Right forelimb (tissue), 1 donor: Measurements from ENCODE around the gene RCOR2.
"Not testable (repeated sequence)": the region's sequence is repeated elsewhere in the genome, so short reads cannot be mapped to it uniquely, and the experiment has no call there.

Experiments
- DNase-seq: peaks from one replicate; pipeline ENCODE4 v3.0.0-alpha.2; 2018

The RCOR2 gene

DNA sequence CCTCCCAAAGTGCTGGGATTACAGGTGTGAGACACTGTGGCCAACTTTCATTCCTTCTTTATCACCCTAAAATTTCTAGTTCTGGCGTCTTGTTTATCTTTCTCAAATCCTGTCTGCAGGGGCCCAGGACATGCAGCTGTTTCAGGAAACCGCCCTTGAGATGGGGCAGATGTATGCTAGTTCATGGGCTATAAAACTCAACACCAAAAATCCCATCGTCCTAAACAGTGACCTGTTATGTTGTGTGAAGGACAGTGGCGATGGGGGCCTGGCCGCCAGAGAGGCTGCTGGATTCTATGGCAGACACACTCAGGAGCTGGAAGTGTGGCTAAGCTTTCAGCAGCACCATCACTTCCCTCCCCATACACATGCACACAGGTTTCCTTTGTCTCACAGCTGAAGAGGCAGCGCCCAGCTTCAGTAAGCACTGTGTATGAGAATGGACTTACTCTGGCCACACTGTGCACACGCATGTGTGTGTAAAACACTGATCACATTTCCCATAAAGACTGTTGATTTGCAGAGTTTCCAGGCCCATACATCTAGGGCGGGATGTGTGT lies 41.4 kb downstream of the RCOR2 start:
- peak; percentile 29 for DNase-seq

DNA sequence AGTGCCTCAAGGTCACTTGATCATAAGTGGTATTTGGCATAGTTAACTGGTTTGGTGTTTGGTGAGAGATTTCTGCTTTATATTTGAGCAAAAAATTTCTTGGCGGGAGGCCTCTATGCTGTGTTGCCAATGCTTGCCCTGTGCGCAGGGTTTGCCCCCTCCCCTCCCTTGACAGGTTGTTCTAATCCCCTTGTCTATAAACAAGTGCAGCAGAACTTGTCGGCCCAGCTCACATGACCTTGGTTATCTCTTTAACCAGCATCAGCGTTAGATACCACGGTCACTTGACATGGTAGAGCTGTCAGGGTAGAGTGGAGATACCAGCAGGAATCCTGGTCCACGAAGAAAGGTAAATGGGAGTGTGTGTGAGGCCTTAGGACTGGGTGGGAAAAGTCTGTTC lies 42.5 kb downstream of the RCOR2 start:
- no peak for DNase-seq

DNA sequence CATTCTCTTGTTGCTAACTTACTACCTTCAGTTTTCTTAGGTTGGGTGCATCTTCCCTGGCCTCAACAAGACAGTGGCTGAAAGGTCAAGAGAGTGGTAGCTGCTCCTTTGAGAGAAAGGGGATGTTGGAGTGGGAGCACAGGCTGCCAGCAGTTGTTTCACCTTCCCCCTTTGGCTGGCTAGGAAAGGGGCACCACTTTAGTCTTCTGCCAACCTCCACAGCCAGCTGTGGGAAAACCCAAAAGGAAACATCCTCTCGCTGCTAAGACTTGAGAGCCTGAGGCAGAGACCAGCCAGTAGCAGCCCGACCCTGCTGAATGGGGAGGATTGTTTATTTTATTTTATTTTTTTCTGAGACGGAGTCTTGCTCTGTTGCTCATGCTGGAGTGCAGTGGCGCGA lies 43.7 kb downstream of the RCOR2 start:
- DNase-seq, result no peak

GRCh38 chr11:63872800-63873197 lies 44.2 kb downstream of the RCOR2 start:
- no peak for DNase-seq

DNA sequence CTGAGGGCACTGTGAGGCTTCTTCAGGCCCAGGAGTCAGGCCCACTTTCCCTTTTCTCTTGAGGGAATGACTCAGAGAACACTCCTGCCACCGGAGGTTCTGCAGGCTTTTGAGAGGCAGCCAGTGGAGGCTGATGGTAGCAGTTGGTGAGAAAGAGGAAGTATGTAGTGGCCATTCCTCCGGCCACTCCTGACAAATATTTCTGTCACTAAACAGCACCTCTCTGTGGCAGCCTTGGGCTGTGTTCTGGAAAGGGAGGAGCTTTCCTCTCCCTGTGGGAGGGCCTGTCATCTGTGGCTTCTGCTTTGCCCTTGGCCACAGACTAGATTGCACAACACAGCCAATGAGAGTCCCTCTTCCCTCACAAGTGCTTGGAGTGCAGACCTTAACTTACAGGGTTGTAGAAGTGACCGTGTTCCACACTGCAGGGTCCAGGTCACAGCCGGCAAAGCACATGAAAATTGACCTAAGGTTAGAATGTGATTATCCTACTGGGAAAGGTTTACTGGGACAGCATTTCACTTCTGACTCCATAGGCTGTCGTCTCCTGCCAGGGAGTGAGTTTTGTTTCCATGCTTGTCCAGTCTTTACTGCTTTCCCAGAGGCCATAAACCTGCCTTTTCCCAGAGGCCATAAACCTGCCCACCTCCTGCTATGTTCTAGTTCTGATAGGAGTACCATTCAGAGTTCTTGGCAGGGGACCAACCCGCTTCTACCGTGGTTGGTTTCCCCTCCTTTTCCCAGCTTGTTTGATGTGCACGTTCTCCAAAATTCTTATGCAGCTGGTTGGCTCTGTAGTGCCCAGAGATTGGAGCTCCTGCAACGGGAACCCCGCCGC lies 44.8 kb downstream of the RCOR2 start:
- peak; percentile 65 for DNase-seq

DNA sequence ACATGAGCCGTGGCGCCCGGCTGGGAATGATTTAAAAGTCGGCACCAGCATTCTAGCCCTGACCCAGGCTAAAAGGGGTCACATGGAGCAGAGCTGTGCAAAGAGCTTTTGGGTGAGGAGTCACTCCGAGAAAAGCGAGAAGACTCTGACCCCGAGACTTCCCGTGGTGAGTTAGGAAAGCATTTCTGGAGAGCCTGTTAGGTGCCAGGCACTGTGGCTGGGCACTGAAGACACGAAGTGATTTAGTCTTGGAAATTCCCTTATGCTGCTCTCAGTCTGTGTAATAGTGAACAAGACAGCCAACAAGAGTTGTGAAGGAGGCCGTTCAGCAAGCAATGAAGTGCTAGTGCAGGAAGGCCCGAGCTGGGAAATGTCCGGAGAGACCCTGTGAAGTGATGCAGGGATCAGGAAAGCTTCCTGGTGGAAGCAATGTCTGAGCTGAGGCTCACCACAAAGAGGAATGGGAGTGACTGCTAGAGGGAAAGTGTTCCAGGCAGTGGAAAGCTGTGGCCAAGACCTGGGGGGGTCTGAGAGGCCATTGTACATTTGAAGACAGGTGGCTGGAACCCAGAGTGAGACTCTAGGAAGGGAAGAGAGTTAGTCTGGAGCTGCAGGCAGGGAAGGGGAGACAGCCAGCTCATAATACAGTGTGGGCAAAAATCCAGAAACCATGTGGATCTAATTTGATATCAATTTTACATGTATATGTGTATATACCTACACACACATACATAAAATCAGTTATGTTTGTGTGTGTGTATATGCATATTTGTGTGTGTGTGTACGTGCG lies 46.4 kb downstream of the RCOR2 start:
- DNase-seq, result peak; percentile 37

GRCh38 chr11:63869683-63870082 lies 47.3 kb downstream of the RCOR2 start:
- peak; percentile 26 for DNase-seq

- peak; percentile 32 for DNase-seq
These were observed 47.8 kb downstream of the RCOR2 start for GRCh38 chr11:63869171-63869591.

GRCh38 chr11:63868399-63869064 lies 48.4 kb downstream of the RCOR2 start:
- peak; percentile 13 for DNase-seq

GRCh38 chr11:63867511-63867910 lies 49.5 kb downstream of the RCOR2 start:
- no peak for DNase-seq

DNA sequence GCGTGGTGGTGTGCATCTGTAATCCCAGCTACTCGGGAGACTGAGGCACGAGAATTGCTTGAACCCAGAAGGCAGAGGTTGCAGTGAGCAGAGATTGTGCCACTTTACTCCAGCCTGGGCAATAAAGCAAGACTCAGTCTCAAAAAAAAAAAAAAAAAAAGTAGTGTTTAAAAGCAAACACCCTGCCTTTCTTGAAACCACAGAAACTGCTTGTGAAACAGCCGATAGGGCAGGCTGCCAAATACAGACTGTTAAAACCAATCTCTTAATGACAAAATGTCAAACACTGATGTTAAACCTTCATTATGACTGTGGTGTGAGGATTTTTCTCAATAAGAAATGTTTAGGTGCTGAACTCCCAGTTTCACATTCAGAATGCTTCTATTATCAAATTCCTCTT lies 50.8 kb downstream of the RCOR2 start:
- no peak for DNase-seq

DNA sequence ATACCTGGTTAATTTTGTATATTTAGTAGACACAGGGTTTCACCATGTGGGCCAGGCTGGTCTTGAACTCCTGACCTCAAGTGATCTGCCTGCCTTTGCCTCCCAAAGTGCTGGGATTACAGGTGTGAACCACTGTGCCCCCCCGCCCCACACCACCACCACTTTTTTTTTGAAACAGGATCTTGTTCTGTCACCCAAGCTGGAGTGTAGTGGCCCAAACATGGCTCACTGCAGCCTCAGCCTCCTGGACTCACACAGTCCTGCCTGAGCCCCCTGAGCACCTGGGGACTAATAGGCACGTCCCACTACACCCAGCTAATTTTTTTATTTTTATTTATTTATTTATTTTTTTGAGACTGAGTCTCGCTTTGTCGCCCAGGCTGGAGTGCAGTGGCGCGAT lies 53.3 kb downstream of the RCOR2 start:
- DNase-seq, result not testable (repeated sequence)

GRCh38 chr11:63862923-63863322 lies 54.0 kb downstream of the RCOR2 start:
- DNase-seq, result no peak
